Inflammatory macrophage treated with lipopolysaccharide for 4 hours (primary cell): ENCODE measurements around the gene SLIT3.

ENCODE experiments used
- DNase-seq: peaks from one replicate; pipeline ENCODE4 v3.0.0-alpha.2; 2020

The SLIT3 gene

DNA sequence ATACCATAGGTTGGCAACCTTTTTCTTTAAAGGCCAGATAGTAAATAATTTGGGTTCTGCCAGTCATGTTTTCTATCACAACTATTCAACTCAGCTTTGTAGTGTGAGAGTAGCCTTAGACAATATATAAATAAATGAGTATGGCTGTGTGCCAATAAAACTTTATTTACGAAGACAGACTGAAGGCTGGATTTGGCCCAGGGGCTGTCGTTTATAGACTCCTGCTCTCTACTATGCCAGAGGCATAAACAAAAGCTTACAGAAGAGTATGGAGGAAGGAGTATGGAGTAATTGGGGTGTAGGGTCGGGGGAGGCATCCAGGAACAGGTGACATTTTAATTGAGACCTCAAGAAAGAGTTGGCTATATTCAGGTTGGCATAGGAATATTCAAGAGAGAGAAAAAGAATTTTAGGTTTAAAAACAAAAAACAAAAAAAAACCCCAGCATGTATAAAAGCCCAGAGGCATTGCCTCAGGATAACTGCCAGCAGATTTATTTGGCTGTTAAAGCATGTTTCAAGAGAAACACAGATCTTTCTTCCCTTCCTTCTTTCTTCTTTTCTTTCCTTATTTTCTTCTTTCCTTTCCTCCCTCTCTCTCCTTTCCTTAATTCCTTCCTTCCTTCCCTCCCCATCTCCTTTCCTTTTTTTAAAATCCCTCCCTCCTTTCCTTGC is 39.9 kb downstream of the SLIT3 start:
- DNase-seq = no peak

DNA sequence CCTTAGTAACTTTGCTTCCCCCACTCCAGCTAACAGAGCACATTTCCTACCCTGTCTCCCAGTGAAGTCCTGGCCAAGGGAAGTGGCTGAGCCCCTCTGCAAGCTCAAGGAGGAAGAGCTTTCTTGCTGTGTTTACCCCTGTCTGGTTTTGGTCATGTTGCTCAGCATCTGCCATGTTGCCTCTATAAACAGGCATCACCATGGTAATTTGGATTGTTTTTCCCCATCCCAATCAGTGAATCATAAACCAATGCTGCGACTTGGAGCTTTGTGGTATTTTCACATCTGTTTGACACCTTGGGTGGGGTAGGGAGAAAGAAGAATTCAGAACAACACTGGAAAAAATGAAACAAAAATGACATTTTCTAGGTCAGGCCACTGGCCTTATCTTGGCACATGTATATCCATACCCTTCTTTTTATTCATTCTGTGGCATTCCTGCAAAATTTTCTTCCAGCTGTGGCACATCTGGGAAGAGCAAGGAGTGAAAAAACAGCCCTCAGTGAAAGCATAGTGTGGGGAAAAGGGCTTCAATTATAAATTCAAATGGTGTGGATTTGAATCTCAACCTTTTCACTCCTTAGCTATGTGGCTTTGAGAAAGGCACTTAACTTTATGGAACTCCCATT is 42.5 kb downstream of the SLIT3 start:
- DNase-seq = no peak

DNA sequence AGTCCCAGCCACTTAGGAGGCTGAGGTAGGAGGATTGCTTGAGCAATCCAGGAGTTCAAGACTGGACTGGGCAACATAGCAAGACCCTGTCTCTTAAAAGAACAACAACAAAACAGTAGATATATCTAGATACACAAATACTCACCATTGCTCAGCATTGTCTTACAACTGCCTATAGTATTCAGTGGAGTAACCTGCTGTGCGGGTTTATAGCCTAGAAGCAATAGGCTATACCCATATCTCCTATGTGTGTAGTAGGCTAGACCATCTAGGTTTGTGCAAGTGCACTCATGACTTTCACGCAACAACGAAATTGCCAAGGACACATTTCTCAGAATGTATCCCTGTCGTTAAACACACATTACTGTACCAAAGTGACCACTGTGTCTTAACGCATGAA is 44.7 kb downstream of the SLIT3 start:
- no peak for DNase-seq

GRCh38 chr5:169253071-169253470 is 47.9 kb downstream of the SLIT3 start:
- DNase-seq = no peak

DNA sequence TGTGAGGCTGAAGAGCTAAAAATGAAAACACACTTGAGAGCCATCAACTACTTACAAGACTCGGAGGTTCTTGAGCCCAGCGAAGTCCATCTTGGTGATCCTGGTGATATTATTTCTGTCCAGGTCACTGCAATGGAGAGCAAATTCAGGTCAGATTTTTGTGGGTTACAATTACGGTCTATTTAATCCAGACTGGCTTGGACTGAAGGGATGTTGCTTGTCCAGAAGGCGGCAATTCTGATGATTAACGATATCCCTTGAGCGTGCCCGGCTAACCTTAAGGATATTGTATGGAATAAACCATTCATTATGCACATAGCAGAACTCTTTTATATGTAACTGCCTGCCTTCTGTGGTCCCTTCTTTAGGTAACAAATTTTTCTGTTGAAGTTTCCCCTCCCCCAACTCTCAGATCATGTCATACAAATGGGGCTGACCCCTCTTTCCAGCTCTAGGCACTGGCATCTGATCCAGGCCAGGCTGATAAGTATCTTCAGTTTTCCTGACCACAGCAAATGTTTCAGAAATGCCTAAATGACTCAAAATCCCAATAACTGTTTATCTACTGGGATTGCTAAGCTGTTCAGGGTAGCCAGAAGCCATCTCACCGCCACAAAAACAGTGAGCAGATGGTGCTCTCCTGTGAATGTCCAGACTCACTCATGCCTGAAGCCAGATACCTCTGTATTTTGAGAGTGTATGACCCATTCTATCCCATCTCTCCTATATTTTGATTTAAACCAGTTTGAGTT is 49.4 kb downstream of the SLIT3 start:
- no peak for DNase-seq

DNA sequence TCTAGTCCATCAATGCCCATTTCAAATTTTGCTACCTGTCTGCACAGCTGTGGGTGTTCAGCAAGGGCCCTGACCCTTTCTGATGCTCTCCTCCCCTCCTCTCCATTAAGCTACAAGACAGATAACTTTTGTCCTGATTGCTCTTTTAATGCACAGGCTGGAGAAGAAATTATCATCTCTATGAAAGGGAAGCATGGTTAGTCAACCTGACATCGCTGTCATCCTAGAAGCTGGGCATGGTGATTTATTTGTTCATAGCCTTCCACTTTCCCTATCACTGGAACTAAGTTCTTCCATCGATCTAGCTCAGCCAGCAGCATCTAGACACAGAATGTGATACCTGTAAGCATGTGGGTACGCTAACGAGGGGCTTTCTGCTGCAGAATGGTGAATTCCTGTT is 50.1 kb downstream of the SLIT3 start:
- no peak for DNase-seq

DNA sequence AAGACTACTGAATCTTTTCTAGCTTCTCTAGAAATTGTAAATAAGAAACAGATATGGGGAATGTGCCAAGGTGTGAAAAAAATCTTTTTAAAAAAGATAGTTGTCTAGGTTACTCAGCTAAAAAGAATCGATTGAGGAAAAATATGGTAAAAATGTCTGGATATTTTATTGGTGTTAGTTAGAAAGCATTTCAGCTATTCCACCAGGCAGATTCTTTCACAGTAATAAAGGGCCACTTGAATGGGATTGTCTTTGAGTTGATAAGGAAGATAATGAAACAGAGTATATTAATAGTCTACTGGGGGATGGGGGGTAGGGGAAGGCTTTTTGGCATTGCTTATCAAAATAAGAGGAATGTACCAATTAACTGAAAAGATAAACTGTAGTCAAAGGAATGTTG is 51.9 kb downstream of the SLIT3 start:
- no peak for DNase-seq

DNA sequence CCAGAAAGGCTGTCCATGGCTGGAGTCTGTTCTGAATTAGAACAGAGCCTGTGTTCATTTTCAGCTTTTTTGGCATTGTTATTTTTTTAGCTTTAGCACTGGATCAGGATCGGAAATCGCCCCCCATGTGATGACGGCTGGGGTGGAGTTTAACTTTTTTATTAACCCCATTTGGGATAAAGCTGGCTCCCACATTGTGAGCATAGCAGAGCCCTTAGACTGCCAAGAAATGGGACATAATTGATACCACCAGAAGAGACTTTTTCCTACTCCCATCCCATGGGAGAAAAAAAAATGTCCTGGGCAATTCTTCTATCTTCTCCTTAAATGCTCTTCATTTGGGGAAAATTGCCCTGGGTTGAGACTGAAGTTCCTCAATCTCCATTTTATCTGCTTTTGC is 52.4 kb downstream of the SLIT3 start:
- DNase-seq = no peak

- no peak for DNase-seq
Measured at GRCh38 chr5:169244812-169245211, 56.1 kb downstream of the SLIT3 start.

- no peak for DNase-seq
Measured at GRCh38 chr5:169243651-169244422, 57.1 kb downstream of the SLIT3 start.

DNA sequence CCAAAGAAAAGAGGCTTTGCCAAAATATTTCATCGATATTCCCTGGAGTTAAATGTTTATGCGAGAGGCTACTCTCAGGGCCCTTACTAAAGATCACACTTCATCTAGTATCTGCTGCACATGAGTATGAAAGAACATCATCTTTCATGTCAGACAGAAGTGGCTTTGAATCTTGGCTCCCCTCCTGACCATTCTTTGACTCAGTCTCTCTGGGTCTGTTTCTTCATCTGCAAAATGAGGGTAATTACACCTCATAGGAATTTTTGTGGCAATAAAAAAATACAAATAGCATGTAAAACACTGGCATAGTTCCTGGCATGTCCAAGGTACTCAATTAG is 58.1 kb downstream of the SLIT3 start:
- no peak for DNase-seq

DNA sequence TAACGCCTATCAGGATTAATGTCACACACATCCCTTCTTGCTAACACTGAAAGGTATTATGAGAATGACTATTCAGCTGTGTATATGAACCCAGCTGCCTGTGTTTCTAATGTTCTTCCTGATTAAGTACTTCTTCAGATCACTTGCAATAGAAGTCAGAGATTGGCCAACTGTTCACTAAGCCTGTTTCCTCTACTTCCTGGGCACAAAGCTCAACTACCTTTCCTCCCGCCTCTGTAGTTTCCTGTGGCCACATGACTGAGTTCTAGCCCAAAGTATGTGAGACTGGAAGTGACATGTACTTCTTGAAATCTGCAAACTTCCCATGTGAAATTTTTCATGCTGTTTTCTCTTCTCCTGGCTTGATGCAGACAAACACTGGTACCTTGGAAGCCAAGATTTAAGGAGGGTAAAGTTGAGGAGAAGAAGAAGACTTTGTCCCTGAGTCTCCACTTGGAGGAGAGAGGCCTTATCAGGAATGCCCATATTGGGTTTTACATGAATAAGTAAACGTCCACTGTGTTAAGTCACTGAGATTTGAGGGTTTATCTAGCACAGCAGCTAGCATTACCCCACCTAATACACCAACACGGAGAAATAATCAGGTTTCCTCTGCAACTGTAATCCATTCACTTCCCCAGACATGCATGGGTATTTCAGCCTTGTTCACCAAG is 58.6 kb downstream of the SLIT3 start:
- DNase-seq = no peak

DNA sequence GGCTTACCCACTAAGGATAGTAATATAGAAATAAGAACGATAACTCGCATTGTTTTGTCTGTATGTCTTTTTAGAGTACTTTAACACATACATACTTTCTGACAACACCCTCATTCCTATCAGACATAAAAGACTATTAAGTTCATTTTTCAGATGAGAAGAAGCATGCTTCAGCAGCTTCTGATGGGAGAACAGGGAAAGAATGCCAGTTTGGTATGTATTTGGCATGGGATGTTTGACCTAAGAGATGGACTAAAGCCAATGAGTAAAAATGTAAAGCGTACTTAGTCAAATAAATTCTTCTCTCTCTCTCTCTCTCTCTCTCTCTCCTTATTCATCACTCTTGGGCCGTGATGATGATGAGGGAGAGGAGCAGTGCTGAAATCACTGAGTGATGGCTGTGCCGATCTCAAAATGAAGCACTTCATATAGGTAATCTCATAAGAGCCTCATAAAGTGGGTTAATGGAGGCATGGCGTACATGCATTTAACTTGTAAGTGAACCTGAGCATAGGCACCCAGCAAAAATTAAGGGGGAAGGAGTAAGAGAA is 71.5 kb downstream of the SLIT3 start:
- DNase-seq = no peak

- DNase-seq = no peak
Measured at GRCh38 chr5:169226895-169227294, 74.0 kb downstream of the SLIT3 start.

- no peak for DNase-seq
Measured at GRCh38 chr5:169225830-169226356, 75.0 kb downstream of the SLIT3 start.

DNA sequence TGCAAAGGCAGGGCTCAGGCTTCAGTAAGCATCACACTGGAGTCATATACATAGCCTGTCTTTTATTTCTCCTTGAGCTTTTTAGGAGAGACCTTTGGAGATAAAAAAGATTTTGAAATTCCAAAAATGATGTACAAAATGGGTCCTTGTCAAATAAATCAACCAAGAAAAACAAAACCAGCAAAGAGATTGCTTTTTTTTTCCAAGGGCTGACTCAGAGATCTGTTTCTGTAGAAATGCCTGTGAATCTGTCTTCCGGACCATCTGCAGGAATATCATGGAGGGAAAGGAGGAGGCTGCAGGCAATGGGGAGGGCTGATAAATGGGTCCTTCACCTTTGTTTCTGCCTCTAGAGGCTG is 77.4 kb downstream of the SLIT3 start:
- DNase-seq = no peak

GRCh38 chr5:169222934-169223594 is 77.9 kb downstream of the SLIT3 start:
- no peak for DNase-seq

DNA sequence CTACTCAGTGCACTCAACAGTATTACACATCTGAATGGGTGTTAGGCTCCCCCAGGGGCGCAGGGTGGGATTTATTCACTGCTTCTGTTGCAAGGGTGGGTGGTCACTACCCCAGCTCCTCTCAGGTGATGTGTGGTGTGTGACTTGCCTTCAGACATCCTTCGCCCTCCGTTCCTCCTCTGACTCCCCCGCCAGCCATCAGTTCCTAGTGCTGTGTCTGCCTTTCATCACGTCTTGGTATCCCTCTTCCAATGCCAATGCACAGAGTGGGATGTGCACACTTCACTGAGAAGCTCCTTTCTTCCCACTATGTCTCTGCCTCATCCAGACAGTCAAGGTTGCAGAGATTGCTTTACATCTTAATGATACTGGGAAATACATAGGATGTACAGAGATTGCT is 79.4 kb downstream of the SLIT3 start:
- no peak for DNase-seq

DNA sequence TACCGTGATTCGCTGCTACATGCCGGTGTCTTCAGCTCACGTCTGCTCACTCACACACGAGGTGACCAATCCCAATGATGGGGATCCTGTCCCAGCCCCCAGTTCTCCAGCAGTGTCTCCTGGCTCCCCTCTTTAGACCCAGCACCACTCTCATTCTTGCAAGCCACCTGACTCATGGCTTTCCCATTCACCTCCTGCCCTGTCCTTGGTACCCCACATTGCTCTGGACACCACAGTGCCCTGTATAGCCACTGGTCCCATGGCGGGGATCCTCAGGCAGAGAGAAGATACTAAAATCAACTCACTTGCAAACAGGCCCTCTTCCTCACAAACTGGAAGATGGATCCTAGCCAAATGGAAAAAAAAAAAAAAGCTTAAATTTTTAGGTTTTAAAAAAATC is 81.0 kb downstream of the SLIT3 start:
- DNase-seq = no peak

DNA sequence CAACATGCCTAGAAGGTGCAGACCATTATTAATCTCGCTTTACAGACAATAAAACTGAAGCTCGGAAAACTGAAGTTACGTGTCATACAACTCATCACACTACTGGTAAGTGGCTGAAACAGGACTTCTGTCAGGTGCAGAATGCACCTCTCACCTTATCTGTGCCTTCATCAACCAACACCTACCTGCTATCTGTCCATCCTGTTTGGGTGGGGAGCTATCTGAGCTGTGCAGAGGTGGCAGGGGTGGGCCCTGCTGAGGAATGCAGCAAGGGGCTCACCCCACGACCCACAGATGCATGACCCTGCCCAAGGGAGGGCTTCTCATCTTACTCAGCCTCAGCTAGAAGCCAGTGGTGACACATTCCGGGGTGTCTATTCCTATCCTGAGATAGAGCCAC is 81.6 kb downstream of the SLIT3 start:
- DNase-seq = no peak

GRCh38 chr5:169218861-169219260 is 82.1 kb downstream of the SLIT3 start:
- DNase-seq = no peak

GRCh38 chr5:169218176-169218575 is 82.8 kb downstream of the SLIT3 start:
- no peak for DNase-seq
